Left lung (tissue), 10 donors: ENCODE measurements around the gene RTCB. TPM values are rescaled to one million over a fixed set of nuclear protein-coding genes. Genes with fewer than 3 reads are reported as not detected.

Experiments
- ATAC-seq: fragments of 200-7000 bp; cut with Tn5 transposase; one replicate; pipeline ENCODE4 v1.9.1; 2020; ENCODE audit warnings: moderate library complexity
- DNase-seq, 4 donors: peaks; one replicate each; pipeline ENCODE4 v3.0.0-alpha.2; 2013 to 2020
- H3K27ac ChIP-seq, 2 donors: fragments of 200-600 bp; sonication (generic) in 1 of 2; one replicate each; pipeline versions ENCODE4 v1.5.0 to v1.8.0; 2020 to 2021
- H3K27me3 ChIP-seq, 2 donors: fragments of 200-600 bp; sonication (generic) in 1 of 2; one replicate each; pipeline versions ENCODE4 v1.5.0 to v1.8.0; 2020 to 2021
- H3K36me3 ChIP-seq, 2 donors: fragments of 200-600 bp; sonication (generic) in 1 of 2; one replicate each; pipeline versions ENCODE4 v1.5.0 to v1.8.0; 2020 to 2021
- H3K4me1 ChIP-seq, 2 donors: fragments of 200-600 bp; one replicate each; pipeline ENCODE4 v1.8.0; 2021
- H3K4me3 ChIP-seq, 2 donors: fragments of 200-600 bp; sonication (generic) in 1 of 2; one replicate each; pipeline versions ENCODE4 v1.5.0 to v1.8.0; 2020 to 2021; ENCODE audit warnings: mild to moderate bottlenecking in 1 of 2
- H3K9me3 ChIP-seq, 2 donors: fragments of 200-600 bp; sonication (generic) in 1 of 2; one replicate each; pipeline versions ENCODE4 v1.5.0 to v1.8.0; 2020 to 2021
- CTCF ChIP-seq, 2 donors: fragments of 200-600 bp; sonication (generic) in 1 of 2; IDR thresholded peaks; one replicate each; pipeline versions ENCODE4 v1.5.0 to v1.8.0; 2021; ENCODE audit warnings: antibody characterized with exemption in 2 of 2
- intact Hi-C, 2 donors: fragments of 100-400 bp; cut with DNase I; formaldehyde crosslinking; loops; one replicate each; pipeline versions ENCODE4 v1.11.2 to v1.14.2; 2022
- polyA plus RNA-seq, 6 donors: library from polyadenylated mRNA; unstranded; fragments of 120-200 nt; gene quantifications; one replicate each; pipeline ENCODE4 v1.2.1, GENCODE V29; 2013; ENCODE audit not compliant: insufficient read length in 6 of 6
- total RNA-seq, 2 donors: library from RNA; stranded (reverse); fragmentation: NEBNext Ultra II Directional; extraction: Animal tissue kit (Norgen Biotek cat#: 25700); gene quantifications; one replicate each; pipeline ENCODE4 v1.2.1, GENCODE V29; 2021
- donor health status: DM: no; HTN: yes; CAD: no.
- donor health status: DM: no; HTN: no; CAD: no.

Gene RTCB
- total and polyA plus RNA-seq, 8 donors: 61.8 to 93.0 (median 83.2) TPM

GRCh38 chr22:32421484-32421883, 9.4 kb upstream of the RTCB start:
- Histone ChIP-seq H3K27ac (no peak overlapping the region), H3K4me1 (no peaks in the 10 kb centered on the region)
- no peak for ATAC-seq

GRCh38 chr22:32417906-32418305, 5.9 kb upstream of the RTCB start:
- DNase-seq (no peak), ATAC-seq (no peak)
- Histone ChIP-seq H3K36me3 (no peaks in the 10 kb centered on the region), H3K27me3 (peaks cover 0 to 42% of the 10 kb centered on the region in 2 donors), H3K27ac (no peak overlapping the region), H3K9me3 (no peaks in the 10 kb centered on the region), H3K4me3 (no peak overlapping the region), H3K4me1 (no peaks in the 10 kb centered on the region)
- intact Hi-C loops: no loop called here
- TF ChIP-seq CTCF (IDR thresholded peaks at IDR 0.05): no peak

More at GRCh38 chr22:32421484-32421883, 9.4 kb upstream of the RTCB start:
- TF ChIP-seq CTCF (IDR thresholded peaks at IDR 0.05): no peak
- H3K9me3 ChIP-seq: no peaks in the 10 kb centered on the region
- no peak for DNase-seq
- no peaks in the 10 kb centered on the region for H3K36me3 ChIP-seq
- peaks cover 0 to 45% of the 10 kb centered on the region in 2 donors for H3K27me3 ChIP-seq
- intact Hi-C loops: no loop called here
- H3K4me3 ChIP-seq: no peak overlapping the region

- Histone ChIP-seq H3K9me3 (no peaks in the 10 kb centered on the region), H3K4me1 (peaks cover 0 to 5% of the 10 kb centered on the region in 2 donors), H3K4me3 (no peak overlapping the region), H3K27me3 (peaks cover 0 to 29% of the 10 kb centered on the region in 2 donors), H3K27ac (no peak overlapping the region), H3K36me3 (no peaks in the 10 kb centered on the region)
- no peak for TF ChIP-seq CTCF (IDR thresholded peaks at IDR 0.05)
- DNase-seq (no peak), ATAC-seq (no peak)
- intact Hi-C loops: no loop called here
Observed at GRCh38 chr22:32416556-32417085, 4.6 kb upstream of the RTCB start.

GRCh38 chr22:32414191-32414590, 2.1 kb upstream of the RTCB start:
- no peak for TF ChIP-seq CTCF (IDR thresholded peaks at IDR 0.05)
- Histone ChIP-seq H3K4me3 (no peak overlapping the region), H3K27ac (no peak overlapping the region), H3K9me3 (no peaks in the 10 kb centered on the region), H3K27me3 (peaks cover 0 to 10% of the 10 kb centered on the region in 2 donors), H3K36me3 (peaks cover 0 to under 1% of the 10 kb centered on the region in 2 donors), H3K4me1 (peaks cover 13 to 26% of the 10 kb centered on the region in 2 donors)
- no peak for DNase-seq
- ATAC-seq: no peak
- intact Hi-C loops: no loop called here

- H3K4me1 ChIP-seq: peaks cover 13 to 29% of the 10 kb centered on the region in 2 donors
- ATAC-seq: peak; percentile 28
- H3K4me3 ChIP-seq: no peak overlapping the region
- no peak overlapping the region for H3K27ac ChIP-seq
- no peak for TF ChIP-seq CTCF (IDR thresholded peaks at IDR 0.05)
- DNase-seq: peak in 1 of 4 donors; percentile 6
- peaks cover 0 to 5% of the 10 kb centered on the region in 2 donors for H3K36me3 ChIP-seq
- no peaks in the 10 kb centered on the region for H3K9me3 ChIP-seq
- intact Hi-C loops: no loop called here
- H3K27me3 ChIP-seq: peaks cover 0 to 10% of the 10 kb centered on the region in 2 donors
Observed at GRCh38 chr22:32413719-32414118, 1.7 kb upstream of the RTCB start.
